GM23338 (cell line): ENCODE results near the gene KDM4B. TPM values are rescaled to one million over a fixed set of nuclear protein-coding genes. Genes with fewer than 3 reads are reported as not detected.
A peak's percentile ranks its signal among the peaks of the same experiment; 100 is the strongest.

Experiments
- ATAC-seq: fragments of 200-7000 bp; cut with Tn5 transposase; 3 replicates; pipeline ENCODE4 v1.9.1; 2020
- DNase-seq: peaks from one replicate; pipeline ENCODE4 v3.0.0-alpha.2; 2015; ENCODE audit warnings: low spot score
- H2AFZ ChIP-seq: fragments of 200-600 bp; sonication (generic); 2 replicates; pipeline ENCODE4 v1.8.0; 2016; ENCODE audit warnings: antibody characterized with exemption, mild to moderate bottlenecking, moderate library complexity
- H3F3A ChIP-seq: fragments of 200-600 bp; sonication (generic); replicated peaks from 2 replicates; pipeline ENCODE4 v1.8.0; 2017; ENCODE audit warnings: antibody characterized with exemption, mixed run types, low read depth
- H3K27ac ChIP-seq: fragments of 200-600 bp; sonication (generic); 2 replicates; pipeline ENCODE4 v1.6.1; 2016; ENCODE audit warnings: low read depth
- H3K27me3 ChIP-seq: fragments of 200-600 bp; sonication (generic); 2 replicates; pipeline ENCODE4 v1.8.0; 2016; ENCODE audit warnings: mild to moderate bottlenecking, mixed run types, moderate library complexity; ENCODE audit not compliant: insufficient read depth
- H3K36me3 ChIP-seq: fragments of 200-600 bp; sonication (generic); 2 replicates; pipeline ENCODE4 v1.8.0; 2016; ENCODE audit warnings: mild to moderate bottlenecking; ENCODE audit not compliant: insufficient read depth
- H3K4me1 ChIP-seq: fragments of 200-600 bp; sonication (generic); 2 replicates; pipeline ENCODE4 v1.8.0; 2016; ENCODE audit warnings: mild to moderate bottlenecking, moderate library complexity; ENCODE audit not compliant: insufficient read depth
- H3K4me2 ChIP-seq: fragments of 200-600 bp; sonication (generic); 2 replicates; pipeline ENCODE4 v1.7.1; 2017; ENCODE audit warnings: mixed run types
- H3K4me3 ChIP-seq: fragments of 200-600 bp; sonication (generic); 2 replicates; pipeline ENCODE4 v1.6.1; 2016; ENCODE audit warnings: mixed run types
- H3K79me2 ChIP-seq: fragments of 200-600 bp; sonication (generic); replicated peaks from 2 replicates; pipeline ENCODE4 v1.8.0; 2017; ENCODE audit warnings: mild to moderate bottlenecking; ENCODE audit not compliant: insufficient read depth
- H3K9me2 ChIP-seq: fragments of 200-600 bp; sonication (generic); 2 replicates; pipeline ENCODE4 v1.8.0; 2017; ENCODE audit not compliant: insufficient read depth
- H4K20me1 ChIP-seq: fragments of 200-600 bp; sonication (generic); replicated peaks from 2 replicates; pipeline ENCODE4 v1.8.0; 2017; ENCODE audit warnings: mild to moderate bottlenecking; ENCODE audit not compliant: insufficient read depth
- H3K27ac Mint-ChIP-seq: 2 replicates; pipeline ENCODE4 v1.8.0; 2020; ENCODE audit warnings: inconsistent platforms, mild to moderate bottlenecking, moderate library complexity, mixed read lengths
- H3K27me3 Mint-ChIP-seq: 3 replicates; pipeline ENCODE4 v1.8.0; 2022; ENCODE audit warnings: low read depth, mild to moderate bottlenecking, moderate library complexity, mixed read lengths, inconsistent platforms; ENCODE audit not compliant: insufficient read depth, poor library complexity
- H3K36me3 Mint-ChIP-seq: 3 replicates; pipeline ENCODE4 v1.8.0; 2021; ENCODE audit warnings: low read depth, mild to moderate bottlenecking, inconsistent platforms, moderate library complexity, mixed read lengths
- H3K4me1 Mint-ChIP-seq: 3 replicates; pipeline ENCODE4 v1.8.0; 2020; ENCODE audit warnings: mild to moderate bottlenecking, inconsistent platforms, mixed read lengths
- H3K4me3 Mint-ChIP-seq: 3 replicates; pipeline ENCODE4 v1.8.0; 2021; ENCODE audit warnings: moderate library complexity, mild to moderate bottlenecking, inconsistent platforms, mixed read lengths
- H3K9me3 Mint-ChIP-seq: 3 replicates; pipeline ENCODE4 v1.8.0; 2020; ENCODE audit warnings: moderate library complexity, mild to moderate bottlenecking, inconsistent platforms, mixed read lengths
- CREB1 ChIP-seq: fragments of 250-450 bp; sonication (Bioruptor Pico); IDR thresholded peaks from 2 replicates; pipeline ENCODE4 v1.5.0; 2020; ENCODE audit warnings: low read depth, mild to moderate bottlenecking, moderate library complexity
- CTCF ChIP-seq, 2 experiments: fragments of 200-600 bp in 1 of 2; sonication (generic) in 1 of 2; conservative IDR thresholded peaks; 2 replicates each; pipeline versions ENCODE4 v1.5.1 to v1.6.1; 2016 to 2017; ENCODE audit warnings: antibody characterized with exemption in 2 of 2, low read depth in 2 of 2, mild to moderate bottlenecking in 2 of 2, moderate library complexity in 1 of 2
- EZH2 ChIP-seq: fragments of 200-600 bp; sonication (generic); IDR thresholded peaks from one replicate; pipeline ENCODE4 v1.8.0; 2017; ENCODE audit warnings: antibody characterized with exemption, mild to moderate bottlenecking, low read depth; ENCODE audit not compliant: unreplicated experiment
- EZH2phosphoT487 ChIP-seq: fragments of 200-600 bp; sonication (generic); IDR thresholded peaks from one replicate; pipeline ENCODE4 v1.8.1; 2018; ENCODE audit warnings: antibody characterized with exemption; ENCODE audit not compliant: unreplicated experiment
- NANOG ChIP-seq: IDR thresholded peaks from 2 replicates; pipeline ENCODE4 v1.6.1; 2016; ENCODE audit warnings: antibody characterized with exemption, borderline replicate concordance
- REST ChIP-seq: IDR thresholded peaks from one replicate; pipeline ENCODE4 v1.6.1; 2018; ENCODE audit warnings: antibody characterized with exemption; ENCODE audit not compliant: unreplicated experiment
- ZNF114 ChIP-seq: fragments of 250-450 bp; sonication (Bioruptor Pico); IDR thresholded peaks from 2 replicates; pipeline ENCODE4 v1.5.0; 2020; ENCODE audit warnings: mild to moderate bottlenecking, moderate library complexity
- ZNF331 ChIP-seq: fragments of 250-450 bp; sonication (Bioruptor Pico); IDR thresholded peaks from 2 replicates; pipeline ENCODE4 v1.5.0; 2020; ENCODE audit warnings: low read depth, mild to moderate bottlenecking, moderate library complexity
- polyA plus RNA-seq: library from polyadenylated mRNA; unstranded; fragments of >200 nt; fragmentation: Nextera tagmentation; extraction: Ambion mirVana; gene quantifications from 2 replicates; pipeline ENCODE4 v1.2.1, GENCODE V29; 2016
- total RNA-seq: library from RNA; depleted of rRNA; stranded (reverse); fragments of >200 nt; shearing (Covaris generic); gene quantifications from 2 replicates; pipeline ENCODE4 v1.2.3, GENCODE V29; 2014
- TF ChIP-seq, protein P1 (sequence below): IDR thresholded peaks from 2 replicates; pipeline ENCODE4 v1.6.1; 2016; ENCODE audit warnings: antibody characterized with exemption

KDM4B gene
- total and polyA plus RNA-seq, 2 experiments from 2014 or later = 9.1 to 27.6 TPM

DNA sequence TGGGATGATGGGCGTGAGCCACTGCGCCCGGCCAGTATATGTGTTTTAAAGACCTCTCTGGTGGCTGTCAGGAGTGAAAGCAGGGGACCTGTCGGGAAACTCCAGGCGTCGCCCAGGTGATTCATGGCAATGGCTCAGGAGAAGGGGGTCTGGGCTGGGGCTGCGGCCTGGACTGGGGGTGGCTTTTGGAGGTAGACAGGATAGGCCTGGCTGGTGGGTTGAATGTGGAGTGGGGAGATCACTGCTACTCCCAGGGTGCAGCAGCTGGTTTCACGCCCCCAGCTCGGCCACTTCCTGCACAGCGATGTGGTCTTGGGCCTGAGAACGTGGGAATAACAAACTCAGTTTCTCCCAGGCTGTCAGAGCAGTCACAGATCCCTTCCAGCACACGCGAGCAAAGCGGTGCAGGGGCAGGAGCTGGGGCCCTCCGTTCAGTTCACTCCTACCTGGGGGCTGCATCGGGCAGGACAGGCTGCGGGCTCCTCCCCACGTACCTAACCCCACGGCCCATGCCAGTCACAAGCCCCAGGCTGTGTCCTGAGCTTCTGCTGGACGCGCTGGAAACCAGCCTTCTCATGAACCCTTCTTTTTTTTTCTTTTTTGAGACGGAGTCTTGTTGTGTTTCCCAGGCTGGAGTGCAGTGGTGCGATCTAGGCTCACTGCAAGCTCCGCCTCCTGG lies 18.9 kb downstream of the KDM4B start (continued):
- TF ChIP-seq, protein P1, sequence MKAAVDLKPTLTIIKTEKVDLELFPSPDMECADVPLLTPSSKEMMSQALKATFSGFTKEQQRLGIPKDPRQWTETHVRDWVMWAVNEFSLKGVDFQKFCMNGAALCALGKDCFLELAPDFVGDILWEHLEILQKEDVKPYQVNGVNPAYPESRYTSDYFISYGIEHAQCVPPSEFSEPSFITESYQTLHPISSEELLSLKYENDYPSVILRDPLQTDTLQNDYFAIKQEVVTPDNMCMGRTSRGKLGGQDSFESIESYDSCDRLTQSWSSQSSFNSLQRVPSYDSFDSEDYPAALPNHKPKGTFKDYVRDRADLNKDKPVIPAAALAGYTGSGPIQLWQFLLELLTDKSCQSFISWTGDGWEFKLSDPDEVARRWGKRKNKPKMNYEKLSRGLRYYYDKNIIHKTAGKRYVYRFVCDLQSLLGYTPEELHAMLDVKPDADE = no peak
- TF ChIP-seq ZNF331 (no peak), REST (no peak), ZNF114 (CRISPR knock-in tag) (no peak), EZH2phosphoT487 (no peak), CREB1 (no peak), CTCF (conservative IDR thresholded peaks at IDR 0.05; ENCODE audit: low read depth in 2 of 2) (no peak), EZH2 (no peak), NANOG (no peak)

DNA sequence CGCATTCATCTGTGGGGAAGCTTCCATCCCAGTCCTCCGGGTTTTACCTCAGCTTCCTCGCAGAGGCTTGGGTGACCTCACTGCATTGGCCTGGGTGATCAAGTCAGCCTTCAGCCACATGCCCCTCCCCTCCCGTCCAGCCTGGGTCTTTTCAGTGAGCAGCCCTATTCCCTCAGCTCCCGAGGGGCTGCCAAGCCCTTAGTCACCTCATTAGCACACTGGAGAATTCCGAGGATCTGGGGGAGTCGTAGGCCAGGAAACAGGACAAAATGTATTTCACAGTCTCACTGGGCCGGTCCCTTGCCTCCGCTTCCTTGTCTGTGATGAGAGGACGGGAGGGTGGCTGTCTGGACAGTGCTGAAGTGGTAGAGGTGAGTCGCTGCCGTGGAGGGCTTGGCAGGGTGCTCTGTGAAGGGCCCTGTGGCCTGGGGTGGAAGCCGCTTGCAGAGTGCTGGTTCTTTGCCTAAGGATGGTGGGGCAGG lies 19.9 kb downstream of the KDM4B start:
- Histone ChIP-seq H3K27me3 (no peaks in the 10 kb centered on the region), H3K79me2 (peaks cover 94% of the 10 kb centered on the region), H2AFZ (no peak overlapping the region), H3K4me2 (no peak overlapping the region), H3K9me2 (no peaks in the 10 kb centered on the region), H3K4me3 (no peak overlapping the region), H3F3A (no peaks in the 10 kb centered on the region), H3K27ac (0 out of 2 replicates have a peak overlapping the region, but pooled peaks have one; percentile 26), H3K36me3 (no peaks in the 10 kb centered on the region), H4K20me1 (peaks cover 9% of the 10 kb centered on the region), H3K4me1 (no peaks in the 10 kb centered on the region)
- no peak for DNase-seq
- Mint-ChIP-seq H3K4me1 (peaks cover 32% of the 10 kb centered on the region), H3K27ac (no peak overlapping the region), H3K36me3 (no peaks in the 10 kb centered on the region), H3K4me3 (no peak overlapping the region), H3K9me3 (no peaks in the 10 kb centered on the region), H3K27me3 (peaks cover 10% of the 10 kb centered on the region)
- peak; percentile 16 for ATAC-seq
- TF ChIP-seq CTCF (conservative IDR thresholded peaks at IDR 0.05; ENCODE audit: low read depth in 2 of 2) = no peak
- TF ChIP-seq EZH2 = no peak
- no peak for TF ChIP-seq NANOG
